HG03097 (cell line): ENCODE results near the gene KCNIP2.
A peak's percentile ranks its signal among the peaks of the same experiment; 100 is the strongest.

Experiments
- ATAC-seq: cut with Tn5 transposase; IDR thresholded peaks from one replicate; pipeline ENCODE4 v1.9.1; 2021; ENCODE audit not compliant: unreplicated experiment, low FRiP score

Gene KCNIP2

GRCh38 chr10:101843032-101844021 lies at the start of gene KCNIP2:
TSS of gene KCNIP2 (minus strand) at chr10:101843800. CDS start at chr10:101843568, 232 bp downstream.
- ATAC-seq = no peak

- no peak for ATAC-seq
Observed at GRCh38 chr10:101892782-101893391, 49.3 kb upstream of the KCNIP2 start.

- peak; percentile 57 for ATAC-seq
Observed at GRCh38 chr10:101889256-101890210, 45.9 kb upstream of the KCNIP2 start.

- ATAC-seq = no peak
Observed at GRCh38 chr10:101888251-101888949, 44.8 kb upstream of the KCNIP2 start.

- no peak for ATAC-seq
Observed at GRCh38 chr10:101887775-101888174, 44.2 kb upstream of the KCNIP2 start.

- no peak for ATAC-seq
Observed at GRCh38 chr10:101886521-101887312, 43.1 kb upstream of the KCNIP2 start.

GRCh38 chr10:101881036-101881774 lies 37.6 kb upstream of the KCNIP2 start:
- ATAC-seq = no peak

GRCh38 chr10:101880232-101880573 lies 36.6 kb upstream of the KCNIP2 start:
- ATAC-seq = no peak

- ATAC-seq = no peak
Observed at GRCh38 chr10:101879456-101880231, 36.0 kb upstream of the KCNIP2 start.

GRCh38 chr10:101878869-101879268 lies 35.3 kb upstream of the KCNIP2 start:
- no peak for ATAC-seq

- ATAC-seq = no peak
Observed at GRCh38 chr10:101875068-101875688, 31.6 kb upstream of the KCNIP2 start.

GRCh38 chr10:101874252-101874651 lies 30.7 kb upstream of the KCNIP2 start:
- no peak for ATAC-seq

- no peak for ATAC-seq
Observed at GRCh38 chr10:101867931-101868330, 24.3 kb upstream of the KCNIP2 start.

GRCh38 chr10:101859530-101859929 lies 15.9 kb upstream of the KCNIP2 start:
- no peak for ATAC-seq

- peak; percentile 60 for ATAC-seq
Observed at GRCh38 chr10:101858723-101859500, 15.3 kb upstream of the KCNIP2 start.

- no peak for ATAC-seq
Observed at GRCh38 chr10:101857802-101858476, 14.3 kb upstream of the KCNIP2 start.
